Endothelial cell (in vitro differentiated cells): ENCODE data around the gene MAP3K12. TPM values are rescaled to one million over a fixed set of nuclear protein-coding genes. Genes with fewer than 3 reads are reported as not detected.

Source experiments
- DNase-seq: peaks from one replicate; pipeline ENCODE4 v3.0.0; 2021; ENCODE audit warnings: low spot score
- H3K27ac Mint-ChIP-seq: one replicate; pipeline ENCODE4 v1.8.0; 2021; ENCODE audit warnings: mixed read lengths, inconsistent platforms; ENCODE audit not compliant: unreplicated experiment
- H3K27me3 Mint-ChIP-seq: one replicate; pipeline ENCODE4 v1.8.0; 2021; ENCODE audit warnings: mild to moderate bottlenecking, moderate library complexity, mixed read lengths, inconsistent platforms; ENCODE audit not compliant: unreplicated experiment
- H3K36me3 Mint-ChIP-seq: one replicate; pipeline ENCODE4 v1.8.0; 2021; ENCODE audit warnings: mild to moderate bottlenecking, low read depth, mixed read lengths, inconsistent platforms; ENCODE audit not compliant: unreplicated experiment
- H3K4me1 Mint-ChIP-seq: one replicate; pipeline ENCODE4 v1.8.0; 2021; ENCODE audit warnings: mild to moderate bottlenecking, mixed read lengths, inconsistent platforms; ENCODE audit not compliant: unreplicated experiment
- H3K4me3 Mint-ChIP-seq: one replicate; pipeline ENCODE4 v1.8.0; 2021; ENCODE audit warnings: mild to moderate bottlenecking, mixed read lengths, inconsistent platforms; ENCODE audit not compliant: unreplicated experiment
- H3K9me3 Mint-ChIP-seq: one replicate; pipeline ENCODE4 v1.8.0; 2021; ENCODE audit warnings: mixed read lengths, inconsistent platforms; ENCODE audit not compliant: unreplicated experiment
- CTCF ChIP-seq: fragments of 200-600 bp; sonication (generic); IDR thresholded peaks from one replicate; pipeline ENCODE4 v1.5.0; 2021; ENCODE audit warnings: antibody characterized with exemption; ENCODE audit not compliant: unreplicated experiment
- total RNA-seq: library from RNA; stranded (reverse); fragmentation: NEBNext Ultra II Directional; extraction: Animal tissue kit (Norgen Biotek cat#: 25700); gene quantifications from one replicate; pipeline ENCODE4 v1.2.1, GENCODE V29; 2021; ENCODE audit not compliant: unreplicated experiment

Gene MAP3K12
- total RNA-seq, 1 donor from 2014 or later, result 20.9 TPM

GRCh38 chr12:53508534-53509170 is 9.4 kb upstream of the MAP3K12 start:
- peak overlapping the region; percentile 82 for H3K27ac Mint-ChIP-seq
- peak; percentile 63 for TF ChIP-seq CTCF
- peaks cover 17% of the 10 kb centered on the region for H3K27me3 Mint-ChIP-seq
- H3K4me3 Mint-ChIP-seq, result no peak overlapping the region
- H3K36me3 Mint-ChIP-seq, result peaks cover 38% of the 10 kb centered on the region
- no peaks in the 10 kb centered on the region for H3K9me3 Mint-ChIP-seq
- DNase-seq, result peak; percentile 93
- peaks cover 8% of the 10 kb centered on the region for H3K4me1 Mint-ChIP-seq

- Mint-ChIP-seq H3K27me3 (peaks cover 22% of the 10 kb centered on the region), H3K27ac (no peak overlapping the region), H3K36me3 (peaks cover 29% of the 10 kb centered on the region), H3K9me3 (no peaks in the 10 kb centered on the region), H3K4me3 (no peak overlapping the region), H3K4me1 (peaks cover 8% of the 10 kb centered on the region)
- DNase-seq, result no peak
- no peak for TF ChIP-seq CTCF
Measured at GRCh38 chr12:53507603-53507885, 8.3 kb upstream of the MAP3K12 start.

- no peaks in the 10 kb centered on the region for H3K9me3 Mint-ChIP-seq
- no peak for DNase-seq
- peaks cover 22% of the 10 kb centered on the region for H3K27me3 Mint-ChIP-seq
- peaks cover 10% of the 10 kb centered on the region for H3K4me1 Mint-ChIP-seq
- TF ChIP-seq CTCF, result no peak
- peak within 1 kb of the TSS; percentile 18 for H3K4me3 Mint-ChIP-seq
- H3K27ac Mint-ChIP-seq, result peak within 1 kb of the TSS; percentile 57
- H3K36me3 Mint-ChIP-seq, result peaks cover 25% of the 10 kb centered on the region
Measured at GRCh38 chr12:53506881-53507602, 7.8 kb upstream of the MAP3K12 start, which contains the start of gene NPFF. Gene NPFF (minus strand): TSS chr12:53507484. CDS start chr12:53507474, 10 bp downstream.

GRCh38 chr12:53506450-53506785 is 7.2 kb upstream of the MAP3K12 start:
- H3K9me3 Mint-ChIP-seq, result no peaks in the 10 kb centered on the region
- H3K27ac Mint-ChIP-seq, result peak overlapping the region; percentile 57
- peaks cover 19% of the 10 kb centered on the region for H3K36me3 Mint-ChIP-seq
- H3K27me3 Mint-ChIP-seq, result peaks cover 22% of the 10 kb centered on the region
- H3K4me3 Mint-ChIP-seq, result no peak overlapping the region
- TF ChIP-seq CTCF, result no peak
- peaks cover 15% of the 10 kb centered on the region for H3K4me1 Mint-ChIP-seq
- DNase-seq, result no peak
